ENCODE results near the gene MAPT.

MAPT gene

DNA sequence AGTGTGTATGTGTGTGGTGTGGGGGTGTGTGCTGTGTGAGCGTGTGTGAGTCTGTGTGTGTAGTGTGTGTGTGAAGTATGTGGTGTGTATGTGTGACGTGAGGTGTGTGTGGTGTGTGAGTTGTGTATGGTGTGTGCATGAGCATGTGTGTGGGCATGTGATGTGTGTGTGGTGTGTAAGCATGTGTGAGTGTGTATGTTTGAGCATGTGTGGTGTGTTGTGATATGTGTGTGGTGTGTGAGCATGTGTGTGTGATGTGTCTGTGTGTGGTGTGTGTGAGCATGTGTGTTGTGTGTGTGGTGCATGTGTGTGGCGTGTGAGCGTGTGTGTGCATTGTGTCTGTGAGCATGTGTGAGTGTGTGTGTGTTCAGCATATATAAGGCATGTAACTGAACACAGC, 20.9 kb downstream of the MAPT start:
- Histone ChIP-seq H3K9me3 (ENCODE audit: low read length) (no peaks in the 10 kb centered on the region), H3K4me3 (ENCODE audit: low read depth in 1 of 2, low read length in 2 of 2) (no peak overlapping the region), H3K9ac (ENCODE audit: low read length) (no peak overlapping the region), H3K27ac (ENCODE audit: low read depth, low read length) (no peak overlapping the region), H3K4me1 (ENCODE audit: insufficient read depth, low read length) (no peaks in the 10 kb centered on the region), H3K27me3 (ENCODE audit: control insufficient read depth in 1 of 2, insufficient read depth in 2 of 2, low read length in 2 of 2) (no peaks in the 10 kb centered on the region), H3K36me3 (ENCODE audit: insufficient read depth, low read length) (no peaks in the 10 kb centered on the region)

GRCh38 chr17:45917081-45917480, 22.7 kb downstream of the MAPT start:
- Histone ChIP-seq H3K27ac (ENCODE audit: low read depth, low read length) (no peak overlapping the region), H3K36me3 (ENCODE audit: insufficient read depth, low read length) (no peaks in the 10 kb centered on the region), H3K9ac (ENCODE audit: low read length) (no peak overlapping the region), H3K9me3 (ENCODE audit: low read length) (no peaks in the 10 kb centered on the region), H3K4me3 (ENCODE audit: low read depth in 1 of 2, low read length in 2 of 2) (no peak overlapping the region), H3K27me3 (ENCODE audit: control insufficient read depth in 1 of 2, insufficient read depth in 2 of 2, low read length in 2 of 2) (no peaks in the 10 kb centered on the region), H3K4me1 (ENCODE audit: insufficient read depth, low read length) (no peaks in the 10 kb centered on the region)

GRCh38 chr17:45918241-45918745, 23.9 kb downstream of the MAPT start:
- Histone ChIP-seq H3K36me3 (ENCODE audit: insufficient read depth, low read length) (no peaks in the 10 kb centered on the region), H3K4me1 (ENCODE audit: insufficient read depth, low read length) (no peaks in the 10 kb centered on the region), H3K9ac (ENCODE audit: low read length) (no peak overlapping the region), H3K4me3 (ENCODE audit: low read depth in 1 of 2, low read length in 2 of 2) (no peak overlapping the region), H3K27ac (ENCODE audit: low read depth, low read length) (no peak overlapping the region), H3K9me3 (ENCODE audit: low read length) (no peaks in the 10 kb centered on the region), H3K27me3 (ENCODE audit: control insufficient read depth in 1 of 2, insufficient read depth in 2 of 2, low read length in 2 of 2) (no peaks in the 10 kb centered on the region)

DNA sequence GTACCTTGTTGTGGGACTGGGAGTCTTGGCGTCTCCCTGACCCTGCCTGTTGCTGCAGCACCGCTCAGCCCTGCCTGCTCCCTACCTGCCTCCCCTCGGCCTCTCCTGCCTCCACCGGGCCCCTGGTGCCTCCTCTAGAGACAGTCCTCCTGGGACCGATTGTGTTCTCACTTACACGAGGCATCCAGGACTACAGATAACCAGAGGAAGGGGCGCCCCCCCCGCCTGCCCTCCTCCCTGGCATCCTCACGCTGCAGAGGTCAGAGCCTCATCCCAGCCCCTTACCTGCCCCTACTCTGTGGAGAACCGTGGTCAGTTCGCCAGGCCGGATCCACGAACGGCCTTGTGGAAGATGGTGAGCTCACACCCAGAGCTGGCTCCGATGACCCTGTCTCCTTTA, 24.8 kb downstream of the MAPT start:
- no peak overlapping the region for H3K4me3 ChIP-seq (ENCODE audit: low read depth in 1 of 2, low read length in 2 of 2)
- no peaks in the 10 kb centered on the region for H3K36me3 ChIP-seq (ENCODE audit: insufficient read depth, low read length)
- no peaks in the 10 kb centered on the region for H3K4me1 ChIP-seq (ENCODE audit: insufficient read depth, low read length)
- no peaks in the 10 kb centered on the region for H3K9me3 ChIP-seq (ENCODE audit: low read length)
- no peak overlapping the region for H3K9ac ChIP-seq (ENCODE audit: low read length)
- H3K27ac ChIP-seq (ENCODE audit: low read depth, low read length) = no peak overlapping the region
- no peaks in the 10 kb centered on the region for H3K27me3 ChIP-seq (ENCODE audit: control insufficient read depth in 1 of 2, insufficient read depth in 2 of 2, low read length in 2 of 2)

DNA sequence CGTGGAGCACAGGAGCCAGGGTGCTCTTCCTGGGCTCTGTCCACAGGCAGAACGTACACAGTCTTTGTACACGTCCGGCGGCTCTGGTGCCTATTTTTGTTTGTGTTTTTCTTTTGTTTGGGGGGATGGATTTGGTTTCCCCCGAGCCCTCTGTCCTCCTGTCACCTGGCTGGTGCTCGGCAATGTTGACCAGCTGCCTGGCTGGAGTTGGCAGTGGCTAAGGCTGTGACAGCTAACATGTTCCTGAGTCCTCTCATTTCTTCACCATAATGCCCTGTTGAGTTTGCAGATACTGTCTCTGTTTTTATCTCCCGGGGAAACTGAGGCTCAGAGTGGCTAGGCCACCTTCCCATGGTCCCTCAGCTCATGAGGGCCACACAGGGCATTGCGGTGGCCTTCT, 25.7 kb downstream of the MAPT start:
- no peaks in the 10 kb centered on the region for H3K4me1 ChIP-seq (ENCODE audit: insufficient read depth, low read length)

GRCh38 chr17:45923511-45924268, 29.3 kb downstream of the MAPT start:
- Histone ChIP-seq H3K4me1 (ENCODE audit: insufficient read depth, low read length) (no peaks in the 10 kb centered on the region), H3K36me3 (ENCODE audit: insufficient read depth, low read length) (no peaks in the 10 kb centered on the region), H3K9ac (ENCODE audit: low read length) (no peak overlapping the region), H3K4me3 (ENCODE audit: low read depth in 1 of 2, low read length in 2 of 2) (no peak overlapping the region), H3K27ac (ENCODE audit: low read depth, low read length) (no peak overlapping the region), H3K9me3 (ENCODE audit: low read length) (peaks cover 5% of the 10 kb centered on the region), H3K27me3 (ENCODE audit: control insufficient read depth in 1 of 2, insufficient read depth in 2 of 2, low read length in 2 of 2) (no peaks in the 10 kb centered on the region)

More for the DNA sequence above, 25.7 kb downstream of the MAPT start:
- no peak overlapping the region for H3K9ac ChIP-seq (ENCODE audit: low read length)
- no peaks in the 10 kb centered on the region for H3K27me3 ChIP-seq (ENCODE audit: control insufficient read depth in 1 of 2, insufficient read depth in 2 of 2, low read length in 2 of 2)
- no peak overlapping the region for H3K27ac ChIP-seq (ENCODE audit: low read depth, low read length)
- no peaks in the 10 kb centered on the region for H3K36me3 ChIP-seq (ENCODE audit: insufficient read depth, low read length)
- no peaks in the 10 kb centered on the region for H3K9me3 ChIP-seq (ENCODE audit: low read length)
- no peak overlapping the region for H3K4me3 ChIP-seq (ENCODE audit: low read depth in 1 of 2, low read length in 2 of 2)

GRCh38 chr17:45924332-45924820, 30.0 kb downstream of the MAPT start:
- no peak overlapping the region for H3K27ac ChIP-seq (ENCODE audit: low read depth, low read length)
- H3K9me3 ChIP-seq (ENCODE audit: low read length) = peaks cover 5% of the 10 kb centered on the region
- H3K27me3 ChIP-seq (ENCODE audit: control insufficient read depth in 1 of 2, insufficient read depth in 2 of 2, low read length in 2 of 2) = no peaks in the 10 kb centered on the region
- H3K36me3 ChIP-seq (ENCODE audit: insufficient read depth, low read length) = no peaks in the 10 kb centered on the region
- no peak overlapping the region for H3K9ac ChIP-seq (ENCODE audit: low read length)
- no peaks in the 10 kb centered on the region for H3K4me1 ChIP-seq (ENCODE audit: insufficient read depth, low read length)
- H3K4me3 ChIP-seq (ENCODE audit: low read depth in 1 of 2, low read length in 2 of 2) = no peak overlapping the region

GRCh38 chr17:45925311-45925710, 31.0 kb downstream of the MAPT start:
- H3K4me1 ChIP-seq (ENCODE audit: insufficient read depth, low read length) = no peaks in the 10 kb centered on the region
- no peak overlapping the region for H3K27ac ChIP-seq (ENCODE audit: low read depth, low read length)
- H3K4me3 ChIP-seq (ENCODE audit: low read depth in 1 of 2, low read length in 2 of 2) = no peak overlapping the region
- no peak overlapping the region for H3K9ac ChIP-seq (ENCODE audit: low read length)
- no peaks in the 10 kb centered on the region for H3K27me3 ChIP-seq (ENCODE audit: control insufficient read depth in 1 of 2, insufficient read depth in 2 of 2, low read length in 2 of 2)
- H3K36me3 ChIP-seq (ENCODE audit: insufficient read depth, low read length) = no peaks in the 10 kb centered on the region
- peaks cover 5% of the 10 kb centered on the region for H3K9me3 ChIP-seq (ENCODE audit: low read length)

DNA sequence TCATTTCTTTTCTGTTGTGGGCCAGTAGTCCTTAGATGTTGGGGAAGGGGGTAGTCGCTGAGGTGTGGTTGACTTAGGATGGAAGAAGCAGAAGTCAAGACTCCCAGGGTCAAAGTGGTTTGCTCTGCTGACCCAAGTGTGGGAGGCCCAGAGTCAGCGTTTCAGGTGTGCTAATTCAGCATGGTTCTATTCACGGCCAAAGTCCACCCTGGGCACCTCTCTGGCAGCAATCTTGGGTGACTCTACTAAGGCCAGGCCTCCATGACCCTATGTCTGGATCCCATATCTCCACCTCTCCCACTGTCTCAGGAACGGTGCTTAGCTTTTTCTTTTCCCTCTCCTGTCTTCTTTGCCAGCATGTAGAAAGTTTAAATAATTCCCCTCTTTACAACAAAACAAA, 32.9 kb downstream of the MAPT start:
- H3K36me3 ChIP-seq (ENCODE audit: insufficient read depth, low read length) = no peaks in the 10 kb centered on the region
- no peaks in the 10 kb centered on the region for H3K4me1 ChIP-seq (ENCODE audit: insufficient read depth, low read length)
- no peaks in the 10 kb centered on the region for H3K27me3 ChIP-seq (ENCODE audit: control insufficient read depth in 1 of 2, insufficient read depth in 2 of 2, low read length in 2 of 2)
- H3K4me3 ChIP-seq (ENCODE audit: low read depth in 1 of 2, low read length in 2 of 2) = no peak overlapping the region
- H3K9ac ChIP-seq (ENCODE audit: low read length) = no peak overlapping the region
- peaks cover 5% of the 10 kb centered on the region for H3K9me3 ChIP-seq (ENCODE audit: low read length)
- no peak overlapping the region for H3K27ac ChIP-seq (ENCODE audit: low read depth, low read length)

GRCh38 chr17:45929344-45929743, 35.0 kb downstream of the MAPT start:
- Histone ChIP-seq H3K27ac (ENCODE audit: low read depth, low read length) (no peak overlapping the region), H3K4me3 (ENCODE audit: low read depth in 1 of 2, low read length in 2 of 2) (no peak overlapping the region), H3K9ac (ENCODE audit: low read length) (no peak overlapping the region), H3K27me3 (ENCODE audit: control insufficient read depth in 1 of 2, insufficient read depth in 2 of 2, low read length in 2 of 2) (no peaks in the 10 kb centered on the region), H3K4me1 (ENCODE audit: insufficient read depth, low read length) (no peaks in the 10 kb centered on the region), H3K36me3 (ENCODE audit: insufficient read depth, low read length) (no peaks in the 10 kb centered on the region), H3K9me3 (ENCODE audit: low read length) (peaks cover 5% of the 10 kb centered on the region)

DNA sequence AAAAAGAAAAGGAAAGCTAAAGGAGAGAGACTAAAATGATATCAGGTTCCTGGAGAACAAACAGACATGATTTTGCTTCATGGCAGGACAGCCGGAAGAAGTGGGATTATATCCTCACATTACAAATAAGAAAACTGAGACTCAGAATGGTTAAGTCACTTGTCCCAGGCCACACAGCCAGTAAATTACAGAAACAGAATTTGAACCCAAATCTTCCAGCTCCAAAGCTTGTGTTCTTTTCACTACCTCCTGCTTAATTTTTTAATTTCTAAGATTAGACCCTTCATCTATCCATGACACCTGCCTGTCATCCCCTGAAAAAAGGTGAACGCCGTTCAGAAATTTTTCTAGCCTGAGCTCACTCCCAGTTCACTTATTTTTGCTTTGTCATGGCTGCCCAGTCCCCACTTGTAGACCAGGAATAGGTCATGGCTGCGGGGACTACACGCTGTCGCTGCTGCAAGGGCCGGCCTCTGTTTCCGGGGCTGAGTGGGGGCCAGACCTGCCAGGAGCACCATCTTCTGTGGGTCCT, 36.1 kb downstream of the MAPT start:
- H3K27ac ChIP-seq (ENCODE audit: low read depth, low read length) = no peak overlapping the region
- no peak overlapping the region for H3K4me3 ChIP-seq (ENCODE audit: low read depth in 1 of 2, low read length in 2 of 2)
- no peaks in the 10 kb centered on the region for H3K27me3 ChIP-seq (ENCODE audit: control insufficient read depth in 1 of 2, insufficient read depth in 2 of 2, low read length in 2 of 2)
- H3K4me1 ChIP-seq (ENCODE audit: insufficient read depth, low read length) = no peaks in the 10 kb centered on the region
- H3K36me3 ChIP-seq (ENCODE audit: insufficient read depth, low read length) = no peaks in the 10 kb centered on the region
- H3K9me3 ChIP-seq (ENCODE audit: low read length) = peaks cover 5% of the 10 kb centered on the region
- H3K9ac ChIP-seq (ENCODE audit: low read length) = no peak overlapping the region

DNA sequence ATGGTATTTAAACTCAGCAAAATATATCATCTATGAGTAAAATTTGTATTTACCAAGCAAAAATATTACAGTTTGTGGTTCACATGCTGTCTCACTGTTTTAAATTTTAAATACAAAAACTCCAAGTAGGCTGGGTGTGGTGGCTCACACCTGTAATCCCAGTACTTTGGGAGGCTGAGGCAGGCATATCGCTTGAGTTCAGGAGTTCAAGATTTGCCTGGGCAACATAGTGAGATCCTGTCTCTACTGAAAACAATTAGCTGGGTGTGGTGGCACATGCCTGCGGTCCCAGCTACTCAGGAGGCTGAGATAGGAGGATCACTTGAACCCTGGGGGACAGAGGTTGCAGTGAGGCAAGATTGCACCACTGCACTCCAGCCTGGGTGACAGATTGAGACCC, 37.3 kb downstream of the MAPT start:
- no peaks in the 10 kb centered on the region for H3K36me3 ChIP-seq (ENCODE audit: insufficient read depth, low read length)
- no peaks in the 10 kb centered on the region for H3K27me3 ChIP-seq (ENCODE audit: control insufficient read depth in 1 of 2, insufficient read depth in 2 of 2, low read length in 2 of 2)
- H3K9ac ChIP-seq (ENCODE audit: low read length) = no peak overlapping the region
- H3K4me3 ChIP-seq (ENCODE audit: low read depth in 1 of 2, low read length in 2 of 2) = no peak overlapping the region
- H3K4me1 ChIP-seq (ENCODE audit: insufficient read depth, low read length) = no peaks in the 10 kb centered on the region
- H3K27ac ChIP-seq (ENCODE audit: low read depth, low read length) = no peak overlapping the region
- peaks cover 5% of the 10 kb centered on the region for H3K9me3 ChIP-seq (ENCODE audit: low read length)
